SK-N-SH (cell line): Measurements from ENCODE around the gene PDS5A.

Experiments used
- EP300 ChIP-seq, 2 experiments: IDR thresholded peaks; 2 replicates each; pipeline versions ENCODE4 v1.4.0 to v1.6.1; 2012; ENCODE audit warnings: borderline replicate concordance in 1 of 2, low read depth in 1 of 2, low read length in 1 of 2
- EZH2phosphoT487 ChIP-seq: fragments of 200-600 bp; sonication (generic); IDR thresholded peaks from 2 replicates; pipeline ENCODE4 v1.6.1; 2017; ENCODE audit warnings: low read depth, mixed run types, mild to moderate bottlenecking, antibody characterized with exemption, moderate library complexity, borderline replicate concordance
- GATA2 ChIP-seq: sonication (generic); formaldehyde crosslinking; IDR thresholded peaks from 2 replicates; pipeline ENCODE4 v1.5.0; 2020; ENCODE audit warnings: mild to moderate bottlenecking, missing genetic modification reagents
- RXRA ChIP-seq: IDR thresholded peaks from 2 replicates; pipeline ENCODE4 v1.4.0; 2012; ENCODE audit warnings: low read depth, mild to moderate bottlenecking, borderline replicate concordance
- TCF12 ChIP-seq: IDR thresholded peaks from 2 replicates; pipeline ENCODE4 v1.4.0; 2012
- YY1 ChIP-seq: IDR thresholded peaks from 2 replicates; pipeline ENCODE4 v1.4.0; 2012; ENCODE audit warnings: low read depth, mild to moderate bottlenecking
- TF ChIP-seq, protein P1 (sequence below): fragments of 200-600 bp; sonication (generic); IDR thresholded peaks from 2 replicates; pipeline ENCODE4 v1.6.1; 2017; ENCODE audit warnings: antibody characterized with exemption, mild to moderate bottlenecking, moderate library complexity
- TF ChIP-seq, protein P2 (sequence below): IDR thresholded peaks from 2 replicates; pipeline ENCODE4 v1.4.0; 2012; ENCODE audit warnings: low read depth, borderline replicate concordance

DNA sequence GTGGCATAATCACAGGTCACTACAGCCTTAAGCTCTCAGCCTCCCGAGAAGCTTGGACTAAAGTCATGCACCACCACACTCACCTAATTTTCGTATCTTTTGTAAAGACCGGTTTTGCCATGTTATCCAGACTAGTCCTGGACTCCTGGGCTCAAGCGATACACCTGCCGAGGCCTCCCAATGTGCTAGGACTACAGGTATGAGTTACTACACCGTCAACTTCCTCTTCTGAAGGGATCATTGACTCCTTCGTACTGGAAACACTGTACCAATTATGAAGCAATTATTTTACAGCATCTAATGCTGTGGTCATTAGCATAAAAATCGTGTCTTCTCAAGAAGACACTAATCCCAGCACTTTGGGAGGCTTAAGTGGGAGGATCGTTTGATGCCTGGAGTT lies 35.2 kb downstream of the PDS5A start:
- TF ChIP-seq, protein P1, sequence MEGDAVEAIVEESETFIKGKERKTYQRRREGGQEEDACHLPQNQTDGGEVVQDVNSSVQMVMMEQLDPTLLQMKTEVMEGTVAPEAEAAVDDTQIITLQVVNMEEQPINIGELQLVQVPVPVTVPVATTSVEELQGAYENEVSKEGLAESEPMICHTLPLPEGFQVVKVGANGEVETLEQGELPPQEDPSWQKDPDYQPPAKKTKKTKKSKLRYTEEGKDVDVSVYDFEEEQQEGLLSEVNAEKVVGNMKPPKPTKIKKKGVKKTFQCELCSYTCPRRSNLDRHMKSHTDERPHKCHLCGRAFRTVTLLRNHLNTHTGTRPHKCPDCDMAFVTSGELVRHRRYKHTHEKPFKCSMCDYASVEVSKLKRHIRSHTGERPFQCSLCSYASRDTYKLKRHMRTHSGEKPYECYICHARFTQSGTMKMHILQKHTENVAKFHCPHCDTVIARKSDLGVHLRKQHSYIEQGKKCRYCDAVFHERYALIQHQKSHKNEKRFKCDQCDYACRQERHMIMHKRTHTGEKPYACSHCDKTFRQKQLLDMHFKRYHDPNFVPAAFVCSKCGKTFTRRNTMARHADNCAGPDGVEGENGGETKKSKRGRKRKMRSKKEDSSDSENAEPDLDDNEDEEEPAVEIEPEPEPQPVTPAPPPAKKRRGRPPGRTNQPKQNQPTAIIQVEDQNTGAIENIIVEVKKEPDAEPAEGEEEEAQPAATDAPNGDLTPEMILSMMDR, result no peak
- TF ChIP-seq, protein P2, sequence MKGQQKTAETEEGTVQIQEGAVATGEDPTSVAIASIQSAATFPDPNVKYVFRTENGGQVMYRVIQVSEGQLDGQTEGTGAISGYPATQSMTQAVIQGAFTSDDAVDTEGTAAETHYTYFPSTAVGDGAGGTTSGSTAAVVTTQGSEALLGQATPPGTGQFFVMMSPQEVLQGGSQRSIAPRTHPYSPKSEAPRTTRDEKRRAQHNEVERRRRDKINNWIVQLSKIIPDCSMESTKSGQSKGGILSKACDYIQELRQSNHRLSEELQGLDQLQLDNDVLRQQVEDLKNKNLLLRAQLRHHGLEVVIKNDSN, result no peak
- TF ChIP-seq EZH2phosphoT487, result no peak
- TF ChIP-seq YY1, result no peak
- no peak for TF ChIP-seq TCF12
- no peak for TF ChIP-seq GATA2 (CRISPR knock-in tag)
- no peak for TF ChIP-seq RXRA
- no peak for TF ChIP-seq EP300 (IDR thresholded peaks at IDR 0.05; ENCODE audit: borderline replicate concordance in 1 of 2, low read depth in 1 of 2, low read length in 1 of 2)
